HepG2 (cell line): ENCODE results near the gene PHKG1. TPM values are rescaled to one million over a fixed set of nuclear protein-coding genes. Genes with fewer than 3 reads are reported as not detected.
A peak's percentile ranks its signal among the peaks of the same experiment; 100 is the strongest.

Source experiments
- CSRNP1 ChIP-seq: sonication (generic); formaldehyde crosslinking; IDR thresholded peaks from 2 replicates; pipeline ENCODE4 v1.8.1; 2023; ENCODE audit warnings: mild to moderate bottlenecking, missing genetic modification reagents
- GLI4 ChIP-seq: sonication (generic); formaldehyde crosslinking; IDR thresholded peaks from 2 replicates; pipeline ENCODE4 v1.5.1; 2020; ENCODE audit warnings: missing genetic modification reagents, mild to moderate bottlenecking, moderate library complexity, borderline replicate concordance
- GZF1 ChIP-seq: sonication (generic); formaldehyde crosslinking; IDR thresholded peaks from 2 replicates; pipeline ENCODE4 v1.5.1; 2020; ENCODE audit warnings: mild to moderate bottlenecking, missing genetic modification reagents
- HMGA1 ChIP-seq: sonication (generic); formaldehyde crosslinking; conservative IDR thresholded peaks from 2 replicates; pipeline ENCODE4 v1.4.0; 2020; ENCODE audit warnings: missing genetic modification reagents
- JUNB ChIP-seq: sonication (generic); formaldehyde crosslinking; IDR thresholded peaks from 2 replicates; pipeline ENCODE4 v1.8.0; 2022; ENCODE audit warnings: missing genetic modification reagents, mild to moderate bottlenecking, borderline replicate concordance
- PAX8 ChIP-seq: sonication (generic); formaldehyde crosslinking; IDR thresholded peaks from 2 replicates; pipeline ENCODE4 v1.8.0; 2022; ENCODE audit warnings: mild to moderate bottlenecking, missing genetic modification reagents, borderline replicate concordance
- PREB ChIP-seq: sonication (generic); formaldehyde crosslinking; IDR thresholded peaks from 2 replicates; pipeline ENCODE4 v1.4.0; 2020; ENCODE audit warnings: missing genetic modification reagents
- RFX5 ChIP-seq: IDR thresholded peaks from 2 replicates; pipeline ENCODE4 v1.6.1; 2011; ENCODE audit warnings: low read depth, low read length, improper control_type of control experiment
- SNAI1 ChIP-seq: sonication (generic); formaldehyde crosslinking; IDR thresholded peaks from 2 replicates; pipeline ENCODE4 v1.5.0; 2020; ENCODE audit warnings: mild to moderate bottlenecking, missing genetic modification reagents, borderline replicate concordance
- THYN1 ChIP-seq: sonication (generic); formaldehyde crosslinking; IDR thresholded peaks from 2 replicates; pipeline ENCODE4 v1.8.1; 2023; ENCODE audit warnings: low read depth, mild to moderate bottlenecking, moderate library complexity, missing genetic modification reagents, borderline replicate concordance
- ZNF121 ChIP-seq: sonication (generic); formaldehyde crosslinking; IDR thresholded peaks from 2 replicates; pipeline ENCODE4 v1.5.0; 2020; ENCODE audit warnings: mild to moderate bottlenecking, missing genetic modification reagents
- ZNF292 ChIP-seq: sonication (generic); formaldehyde crosslinking; IDR thresholded peaks from 2 replicates; pipeline ENCODE4 v1.8.1; 2022; ENCODE audit warnings: mild to moderate bottlenecking, low read depth, missing genetic modification reagents, borderline replicate concordance
- ZNF317 ChIP-seq: sonication (generic); formaldehyde crosslinking; IDR thresholded peaks from 2 replicates; pipeline ENCODE4 v1.5.0; 2020; ENCODE audit warnings: mild to moderate bottlenecking, missing genetic modification reagents
- ZNF44 ChIP-seq: sonication (generic); formaldehyde crosslinking; IDR thresholded peaks from 2 replicates; pipeline ENCODE4 v1.5.1; 2020; ENCODE audit warnings: mild to moderate bottlenecking, missing genetic modification reagents
- ZNF704 ChIP-seq: sonication (generic); formaldehyde crosslinking; IDR thresholded peaks from 2 replicates; pipeline ENCODE4 v1.8.1; 2023; ENCODE audit warnings: mild to moderate bottlenecking, inconsistent platforms, moderate library complexity, missing genetic modification reagents, borderline replicate concordance
- ZNF772 ChIP-seq: sonication (generic); formaldehyde crosslinking; IDR thresholded peaks from 2 replicates; pipeline ENCODE4 v1.5.0; 2020; ENCODE audit warnings: mild to moderate bottlenecking, missing genetic modification reagents
- ZNF773 ChIP-seq: sonication (generic); formaldehyde crosslinking; IDR thresholded peaks from 2 replicates; pipeline ENCODE4 v1.4.0; 2020; ENCODE audit warnings: missing genetic modification reagents, borderline replicate concordance
- ZNF792 ChIP-seq: IDR thresholded peaks from 2 replicates; pipeline ENCODE4 v1.6.1; 2016
- ZNF839 ChIP-seq: sonication (generic); formaldehyde crosslinking; IDR thresholded peaks from 2 replicates; pipeline ENCODE4 v1.4.0; 2020; ENCODE audit warnings: missing genetic modification reagents, mild to moderate bottlenecking, borderline replicate concordance
- polyA plus RNA-seq, 8 experiments: library from polyadenylated mRNA; depleted of rRNA in 3 of 8; stranded (reverse) in 7 of 8; unstranded in 1 of 8; fragments of >200 nt; fragmentation: Illumina TruSeq in 4 of 8; extraction: Trizol in 4 of 8; gene quantifications; 2 replicates each; pipeline versions ENCODE4 v1.2.1 to v1.2.3, GENCODE V29; 2011 to 2016; ENCODE audit warnings: low read depth in 4 of 8, missing spikeins in 1 of 8, mixed read lengths in 1 of 8; ENCODE audit not compliant: insufficient read depth in 1 of 8
- total RNA-seq, 5 experiments: library from RNA; depleted of rRNA; stranded (reverse); fragments of >200 nt; fragmentation: Illumina TruSeq; extraction: Trizol; gene quantifications; 2 replicates each; pipeline ENCODE4 v1.2.3, GENCODE V29; 2016; ENCODE audit warnings: low read depth in 1 of 5
- TF ChIP-seq, protein P1 (sequence below): sonication (generic); formaldehyde crosslinking; IDR thresholded peaks from 2 replicates; pipeline ENCODE4 v1.4.0; 2020; ENCODE audit warnings: missing genetic modification reagents
- TF ChIP-seq, protein P2 (sequence below): sonication (generic); formaldehyde crosslinking; IDR thresholded peaks from 2 replicates; pipeline ENCODE4 v1.4.0; 2020; ENCODE audit warnings: missing genetic modification reagents, borderline replicate concordance

PHKG1 gene
- total and polyA plus RNA-seq, 2 of the 13 experiments (the other 11 are each of a cell fraction or from before 2014, with no cell fraction given): 0.44 to 0.71 TPM

GRCh38 chr7:56106108-56107073 is 13.6 kb upstream of the PHKG1 start, which contains the start of gene CHCHD2 (continued):
- TF ChIP-seq ZNF292 (CRISPR knock-in tag): no peak
- peak; percentile 8; the same call in 1 of the 2 replicates for TF ChIP-seq RFX5
- peak; percentile 72; the same call in 1 of the 2 replicates for TF ChIP-seq GLI4 (CRISPR knock-in tag)
- peak; percentile 84; the same call in 1 of the 2 replicates for TF ChIP-seq ZNF839
- 0 out of 2 replicates have a peak, but pooled peaks have one; percentile 51 for TF ChIP-seq ZNF792 (CRISPR knock-in tag)
- no peak for TF ChIP-seq PREB
- TF ChIP-seq GZF1 (CRISPR knock-in tag): no peak
- 0 out of 2 replicates have a peak, but pooled peaks have one; percentile 47 for TF ChIP-seq SNAI1 (CRISPR knock-in tag)
- TF ChIP-seq ZNF121 (CRISPR knock-in tag): peak; percentile 61; the same call in 1 of the 2 replicates
- TF ChIP-seq ZNF772: peak; percentile 66; the same call in 1 of the 2 replicates
- TF ChIP-seq, protein P1, sequence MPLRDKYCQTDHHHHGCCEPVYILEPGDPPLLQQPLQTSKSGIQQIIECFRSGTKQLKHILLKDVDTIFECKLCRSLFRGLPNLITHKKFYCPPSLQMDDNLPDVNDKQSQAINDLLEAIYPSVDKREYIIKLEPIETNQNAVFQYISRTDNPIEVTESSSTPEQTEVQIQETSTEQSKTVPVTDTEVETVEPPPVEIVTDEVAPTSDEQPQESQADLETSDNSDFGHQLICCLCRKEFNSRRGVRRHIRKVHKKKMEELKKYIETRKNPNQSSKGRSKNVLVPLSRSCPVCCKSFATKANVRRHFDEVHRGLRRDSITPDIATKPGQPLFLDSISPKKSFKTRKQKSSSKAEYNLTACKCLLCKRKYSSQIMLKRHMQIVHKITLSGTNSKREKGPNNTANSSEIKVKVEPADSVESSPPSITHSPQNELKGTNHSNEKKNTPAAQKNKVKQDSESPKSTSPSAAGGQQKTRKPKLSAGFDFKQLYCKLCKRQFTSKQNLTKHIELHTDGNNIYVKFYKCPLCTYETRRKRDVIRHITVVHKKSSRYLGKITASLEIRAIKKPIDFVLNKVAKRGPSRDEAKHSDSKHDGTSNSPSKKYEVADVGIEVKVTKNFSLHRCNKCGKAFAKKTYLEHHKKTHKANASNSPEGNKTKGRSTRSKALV (CRISPR knock-in tag): no peak
- no peak for TF ChIP-seq ZNF773 (CRISPR knock-in tag)
- TF ChIP-seq ZNF44: peak; percentile 69; the same call in 1 of the 2 replicates
- TF ChIP-seq THYN1 (CRISPR knock-in tag): no peak
- TF ChIP-seq, protein P2, sequence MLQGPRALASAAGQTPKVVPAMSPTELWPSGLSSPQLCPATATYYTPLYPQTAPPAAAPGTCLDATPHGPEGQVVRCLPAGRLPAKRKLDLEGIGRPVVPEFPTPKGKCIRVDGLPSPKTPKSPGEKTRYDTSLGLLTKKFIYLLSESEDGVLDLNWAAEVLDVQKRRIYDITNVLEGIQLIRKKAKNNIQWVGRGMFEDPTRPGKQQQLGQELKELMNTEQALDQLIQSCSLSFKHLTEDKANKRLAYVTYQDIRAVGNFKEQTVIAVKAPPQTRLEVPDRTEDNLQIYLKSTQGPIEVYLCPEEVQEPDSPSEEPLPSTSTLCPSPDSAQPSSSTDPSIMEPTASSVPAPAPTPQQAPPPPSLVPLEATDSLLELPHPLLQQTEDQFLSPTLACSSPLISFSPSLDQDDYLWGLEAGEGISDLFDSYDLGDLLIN (CRISPR knock-in tag): no peak
- TF ChIP-seq ZNF317 (CRISPR knock-in tag): peak; percentile 51; the same call in 1 of the 2 replicates
- no peak for TF ChIP-seq PAX8 (CRISPR knock-in tag)
- no peak; the same call in 1 of the 2 replicates for TF ChIP-seq CSRNP1
- no peak for TF ChIP-seq HMGA1
- TF ChIP-seq ZNF704 (CRISPR knock-in tag): peak; percentile 53; the same call in 1 of the 2 replicates
- peak; percentile 33 for TF ChIP-seq JUNB (CRISPR knock-in tag)
